ENCODE results near the gene IRX3.

The IRX3 gene

DNA sequence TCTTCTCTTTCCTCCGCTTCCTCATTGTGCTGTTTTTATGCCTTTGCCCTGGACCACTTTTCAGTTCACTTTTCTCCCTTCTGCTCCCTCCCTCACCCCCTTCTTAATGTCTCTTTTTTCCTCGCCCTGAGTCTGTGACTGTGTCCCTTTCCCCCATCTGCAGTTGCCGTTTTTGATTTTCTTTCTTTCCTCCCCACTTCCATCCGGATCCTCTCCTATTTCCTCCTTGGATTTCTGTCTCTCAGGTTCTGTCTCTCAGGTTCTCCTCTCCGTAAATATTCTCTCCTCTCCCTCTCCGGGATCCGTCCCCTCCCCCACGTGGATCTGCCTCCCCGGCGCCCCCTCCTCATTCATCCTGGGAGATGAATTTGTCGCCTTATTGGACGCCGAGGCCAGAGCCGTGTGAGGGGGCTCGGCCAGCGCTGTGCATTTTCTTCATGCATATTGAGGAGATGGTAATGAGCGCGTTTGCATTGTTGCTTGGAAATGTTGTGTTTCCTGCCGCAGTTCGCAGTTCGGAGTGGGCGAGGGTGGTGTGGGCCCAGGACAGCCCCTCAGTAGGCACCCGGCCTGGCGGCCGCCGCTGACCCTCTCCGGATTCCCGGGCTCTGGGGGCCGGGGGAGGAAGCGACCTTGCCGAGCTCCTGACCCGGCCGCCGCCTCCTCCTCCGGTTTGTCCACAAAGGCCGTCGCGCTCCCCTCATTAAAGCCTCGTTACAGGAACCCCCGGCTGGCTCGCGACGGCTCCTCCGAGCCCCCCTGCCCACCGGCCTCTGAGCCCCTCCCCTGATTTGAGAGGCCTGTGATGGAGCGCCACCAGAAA lies 4.5 kb upstream of the IRX3 start:
- FAIRE-seq: no peak

DNA sequence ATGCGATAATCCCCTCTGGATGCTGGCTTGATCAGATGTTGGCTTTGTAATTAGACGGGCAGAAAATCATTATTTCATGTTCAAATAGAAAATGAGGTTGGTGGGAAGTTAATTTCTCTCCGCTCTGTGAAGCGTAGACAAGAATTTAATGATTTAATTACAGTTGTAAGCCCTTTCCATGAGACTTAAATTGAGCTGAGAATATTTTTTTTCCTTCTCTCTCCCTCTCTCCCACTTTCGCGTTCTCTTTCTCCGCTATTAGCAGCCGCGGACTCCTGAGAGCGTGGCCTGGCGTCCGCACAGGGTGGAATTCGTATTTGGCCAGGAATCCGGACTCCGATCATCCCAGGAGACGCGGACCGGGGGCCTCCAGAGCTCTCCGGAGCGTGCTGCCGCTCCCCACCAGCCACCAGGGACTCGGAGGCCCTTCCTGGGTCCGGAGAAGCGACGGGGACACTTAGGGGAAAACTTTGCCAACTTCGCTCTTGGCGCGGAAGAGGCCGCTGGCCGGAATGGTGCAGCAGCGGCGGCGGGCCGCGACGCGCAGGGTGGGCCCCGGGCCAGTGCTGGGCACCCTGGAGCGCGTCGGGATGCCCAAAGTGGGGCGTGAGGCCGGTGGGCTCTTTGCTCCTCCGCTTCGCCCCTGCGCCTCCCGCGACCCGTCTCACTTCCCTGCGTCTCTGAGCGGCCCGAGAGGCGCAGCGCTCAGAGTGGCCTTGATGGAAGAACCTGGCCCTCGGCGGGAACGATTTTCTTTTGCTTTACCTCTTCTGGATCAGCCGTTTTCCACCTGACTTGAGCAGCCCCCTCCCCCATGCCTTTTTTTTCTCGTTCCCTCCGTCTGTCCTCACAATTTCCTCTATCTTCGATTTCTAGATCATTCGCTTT lies 3.6 kb upstream of the IRX3 start:
- FAIRE-seq: no peak

DNA sequence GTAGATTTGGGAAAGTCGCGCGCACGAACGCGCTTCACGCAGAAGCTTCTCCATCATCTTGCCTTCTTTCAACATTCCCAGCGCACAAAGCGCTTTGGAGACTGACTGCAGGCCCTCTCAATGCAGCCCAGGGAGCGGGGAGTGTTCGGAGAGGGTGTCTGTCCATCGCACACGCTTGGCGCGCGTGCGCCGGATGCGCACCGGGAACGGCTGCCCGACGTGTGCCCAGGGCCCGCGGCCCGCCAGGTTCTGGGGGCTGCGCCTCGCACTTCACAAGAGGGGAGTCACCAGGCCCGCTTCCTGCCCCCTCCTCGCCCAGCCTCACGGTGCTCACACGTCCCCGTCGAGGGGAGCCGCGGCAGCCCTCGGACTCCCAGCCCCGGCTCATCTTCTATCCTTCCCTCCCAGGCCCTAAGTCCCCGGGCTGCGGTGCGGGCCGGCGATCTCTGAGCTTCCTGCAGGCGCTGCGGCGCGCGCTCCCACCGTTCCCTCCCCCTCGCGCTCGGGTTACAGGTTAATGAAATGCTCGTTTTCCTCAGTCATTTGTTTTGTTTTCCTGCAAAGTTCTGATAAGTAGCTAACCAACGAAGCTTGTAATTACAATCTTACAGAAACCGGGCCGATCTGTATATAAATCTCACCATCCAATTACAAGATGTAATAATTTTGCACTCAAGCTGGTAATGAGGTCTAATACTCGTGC lies 2.8 kb upstream of the IRX3 start:
- FAIRE-seq: peak; percentile 5

DNA sequence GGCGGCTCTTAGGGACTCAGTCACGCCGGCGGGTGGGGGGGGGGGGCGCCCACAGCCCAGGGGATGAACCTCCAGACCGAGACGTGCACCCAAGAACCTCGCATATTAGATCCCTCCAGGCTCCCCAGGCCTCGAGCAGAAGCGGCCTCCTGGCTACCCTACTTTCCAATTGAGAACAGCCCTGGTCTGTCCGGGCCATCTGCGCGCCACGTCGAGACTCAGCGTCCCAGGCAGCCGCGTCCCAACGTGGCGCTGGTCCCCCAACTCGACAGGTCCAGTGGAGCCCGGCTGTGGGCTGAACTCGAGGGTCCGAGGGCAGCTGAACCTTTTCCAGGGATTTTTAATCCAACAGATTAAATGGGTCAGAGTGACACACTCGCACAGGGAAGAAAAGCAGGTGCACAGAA lies 2.3 kb upstream of the IRX3 start:
- FAIRE-seq: no peak

DNA sequence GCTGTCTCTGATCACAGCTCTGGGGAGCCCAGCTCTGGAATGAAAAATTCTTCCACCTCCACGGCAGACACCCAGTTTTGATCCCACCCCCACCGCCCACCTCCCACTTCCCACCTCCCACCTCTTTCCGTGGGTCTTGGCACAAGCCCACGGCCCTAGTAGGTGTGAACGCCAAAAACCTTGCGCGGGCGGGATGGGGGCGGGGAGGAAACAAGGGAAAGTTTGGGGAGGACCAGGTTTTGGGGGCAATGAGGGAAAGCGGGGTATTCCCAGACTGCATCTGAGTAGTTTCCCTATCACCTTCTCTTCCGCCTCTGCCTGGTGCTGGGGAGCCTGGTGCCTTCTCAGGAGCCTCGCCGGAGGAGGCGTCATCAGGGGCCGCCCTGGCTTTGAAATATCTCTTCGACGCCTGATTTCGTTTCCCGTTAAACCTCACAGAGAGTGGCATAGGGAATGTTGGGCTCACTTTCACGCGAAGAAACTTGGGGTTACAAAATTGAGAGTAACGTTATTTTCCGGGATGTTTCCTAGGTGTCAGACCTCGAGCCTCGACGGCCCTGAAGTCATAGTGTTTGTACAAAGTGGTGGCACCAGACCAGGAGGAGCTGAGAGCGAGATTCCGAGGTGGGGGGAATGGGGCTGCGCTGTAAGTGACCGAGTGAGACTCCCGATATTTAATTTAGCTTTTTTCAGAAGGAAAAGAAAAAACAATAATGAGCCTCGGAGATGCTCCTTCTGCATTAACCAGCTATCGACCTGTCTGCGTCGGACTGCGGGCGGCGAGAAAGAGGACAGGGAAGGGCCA lies 1.6 kb upstream of the IRX3 start:
- no peak for FAIRE-seq

DNA sequence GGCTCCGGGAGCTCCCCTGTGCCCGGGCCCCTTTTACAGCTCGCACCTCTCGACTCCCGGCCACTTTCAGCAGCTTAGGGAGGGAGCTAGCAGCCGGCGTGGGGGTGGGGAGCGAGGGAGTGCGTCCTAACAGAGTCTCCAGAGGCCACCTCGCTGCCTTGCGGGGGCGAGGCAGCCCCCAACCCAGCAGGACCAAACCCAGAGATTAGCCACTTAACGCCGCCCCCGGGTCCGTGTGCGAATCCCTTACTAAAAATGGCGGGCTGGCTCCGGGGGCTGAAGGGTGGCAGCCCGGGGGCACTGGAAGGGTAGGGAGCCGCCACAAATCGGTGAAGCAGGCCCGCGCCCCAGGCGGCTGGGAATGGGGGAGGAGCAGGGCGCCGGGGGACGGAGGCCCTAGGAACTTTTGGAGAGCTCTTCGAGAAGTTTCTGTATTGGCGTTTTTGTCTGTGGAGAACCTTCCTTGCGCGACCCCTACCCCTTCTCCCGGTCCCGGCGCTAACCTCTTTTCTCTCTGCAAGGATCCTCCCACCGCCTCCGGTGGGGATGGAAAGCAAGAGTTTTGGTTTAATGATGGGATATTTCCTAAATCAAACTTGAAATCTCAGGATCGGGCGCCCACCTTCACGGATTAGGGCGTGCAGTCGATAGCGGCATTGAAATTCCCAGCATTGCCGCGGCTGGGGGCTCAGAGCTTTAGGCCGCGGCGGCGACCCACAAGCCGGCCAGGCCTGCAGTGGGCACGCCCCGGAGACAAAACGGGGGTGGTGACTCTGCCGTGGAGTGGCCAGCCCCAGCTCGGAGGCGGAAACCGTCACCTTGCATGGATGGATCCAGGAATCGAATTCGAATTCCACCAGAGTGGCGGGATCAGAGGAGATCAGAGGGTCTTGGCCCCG lies 793 bp upstream of the IRX3 start:
- no peak for FAIRE-seq

DNA sequence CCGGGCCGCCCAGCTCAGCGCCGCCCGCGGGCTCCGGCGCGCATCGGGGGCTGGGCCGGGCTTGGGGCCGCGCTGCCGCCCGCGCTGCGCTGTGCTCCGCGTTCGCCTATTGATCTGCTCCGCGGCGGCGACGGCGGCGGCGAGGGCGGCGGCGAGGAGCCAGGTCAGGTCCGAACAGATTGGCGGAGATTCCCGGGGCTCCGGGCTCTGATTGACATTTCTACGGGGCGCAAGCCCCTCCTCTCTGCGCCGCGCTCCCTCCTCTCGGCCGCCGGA lies 559 bp downstream of the IRX3 start:
- no peak for FAIRE-seq

DNA sequence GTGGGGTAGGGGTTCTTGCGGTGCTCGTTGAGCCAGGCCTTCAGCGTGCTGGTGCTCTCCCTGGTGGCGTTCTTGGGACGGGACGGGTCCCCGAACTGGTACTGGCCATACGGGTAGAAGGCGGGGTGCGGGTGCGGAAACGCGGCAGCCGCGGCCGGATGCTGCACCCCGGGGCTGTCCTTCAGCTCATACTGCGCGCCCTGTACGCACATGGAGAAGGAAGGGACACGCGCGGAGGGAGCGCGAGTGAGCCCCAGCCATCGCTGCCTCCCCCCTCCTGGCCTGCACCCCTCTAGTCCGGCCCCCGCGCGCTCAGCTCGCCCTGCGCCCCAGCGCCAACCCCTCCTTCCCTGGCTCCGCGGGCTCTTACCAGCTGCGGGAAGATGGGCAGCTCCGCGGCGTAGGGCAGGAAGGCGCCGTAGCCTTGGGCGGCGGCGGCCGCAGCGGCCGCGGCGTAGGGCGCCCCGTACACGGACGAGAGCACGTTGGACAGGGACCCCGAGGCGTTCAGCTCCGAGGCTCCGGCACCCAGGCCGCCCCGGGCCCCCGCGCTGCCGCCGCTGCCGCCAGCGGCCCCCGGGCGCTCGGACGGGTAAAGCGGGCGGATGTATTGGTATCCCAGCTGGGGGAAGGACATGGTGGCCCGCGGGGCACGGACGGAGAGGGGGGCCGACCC lies 1.0 kb downstream of the IRX3 start:
- FAIRE-seq: no peak

DNA sequence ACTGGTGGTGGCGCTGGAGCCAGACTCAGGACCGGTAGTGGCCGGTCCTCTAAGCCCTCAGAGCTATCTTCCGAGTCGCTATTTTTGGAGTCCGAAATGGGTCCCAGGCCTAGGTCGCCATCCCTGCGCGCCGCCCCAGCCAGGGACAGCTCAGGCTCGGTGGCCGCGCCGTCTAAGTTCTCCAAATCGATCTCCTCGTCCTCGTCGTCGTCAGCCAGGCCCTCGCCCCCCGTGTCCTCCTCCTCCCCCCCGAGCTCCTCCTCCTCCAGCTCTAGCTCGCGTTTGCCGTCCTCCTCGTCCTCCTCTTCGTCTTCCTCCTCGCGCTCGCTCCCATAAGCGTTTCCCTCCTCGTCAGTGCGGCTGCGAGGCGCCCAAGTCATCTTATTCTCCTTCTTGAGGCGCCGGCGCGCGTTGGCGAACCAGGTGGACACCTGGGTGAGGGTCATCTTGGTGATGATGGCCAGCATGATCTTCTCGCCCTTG lies 1.6 kb downstream of the IRX3 start:
- FAIRE-seq: no peak

DNA sequence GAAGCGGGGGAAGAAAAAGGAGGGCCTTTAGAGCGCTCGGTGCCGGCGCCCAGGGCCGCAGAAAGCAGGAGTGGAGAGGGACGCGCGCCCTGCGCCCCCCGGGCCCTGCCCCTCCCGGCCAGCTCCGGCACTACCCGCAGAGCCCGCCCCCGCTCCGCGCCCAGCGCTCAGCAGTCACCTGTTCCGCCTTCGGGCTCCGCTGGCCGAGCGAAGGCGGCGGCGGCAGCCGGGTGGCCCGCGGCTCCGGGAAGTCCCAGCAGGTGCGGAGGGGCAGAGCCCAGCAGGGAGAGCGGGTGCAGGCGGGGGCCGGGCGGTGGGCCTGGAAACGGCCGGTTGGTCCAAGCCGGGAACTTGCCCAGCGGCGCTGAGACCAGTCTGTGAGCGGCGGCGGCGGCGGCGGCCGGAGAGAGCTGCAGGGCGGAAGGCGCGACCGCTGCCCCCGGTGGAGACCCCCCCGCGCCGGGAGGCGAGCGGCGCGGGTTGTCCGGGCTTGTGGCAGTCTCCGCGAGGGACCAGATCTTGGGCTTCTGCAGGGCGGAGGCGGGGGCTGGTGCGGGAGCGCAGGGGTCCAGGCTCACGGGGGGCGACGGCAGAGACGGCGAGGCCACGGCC lies 2.2 kb downstream of the IRX3 start:
- FAIRE-seq: no peak

DNA sequence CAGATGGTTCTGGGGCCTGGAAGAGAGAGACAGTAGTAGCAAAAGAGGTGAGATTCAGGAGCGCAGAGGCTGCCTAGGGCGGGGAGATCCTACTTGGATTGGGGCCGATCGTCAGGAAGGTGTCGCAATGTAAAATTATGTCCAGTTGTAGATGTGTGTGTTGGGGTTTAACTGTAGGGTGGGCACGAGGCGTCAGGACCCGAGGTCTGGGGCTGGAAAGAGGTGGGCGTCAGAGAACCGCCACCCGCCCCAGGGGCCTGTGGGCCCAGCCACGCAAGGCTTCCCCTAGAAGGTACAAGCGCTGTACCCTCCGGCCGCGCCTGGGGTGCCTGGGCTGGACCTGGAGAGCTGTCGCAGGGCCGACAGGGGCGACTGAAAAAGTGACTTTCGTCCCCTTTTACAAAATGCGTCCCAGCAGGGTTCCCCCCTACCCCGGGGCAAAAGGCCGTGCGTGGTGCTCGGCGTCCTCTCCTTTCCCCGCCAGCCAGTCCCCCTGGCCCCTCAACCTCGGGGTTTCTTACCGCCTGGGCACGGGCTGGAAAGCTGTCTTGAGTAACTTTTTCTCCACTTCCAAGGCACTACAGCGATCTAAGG lies 2.8 kb downstream of the IRX3 start:
- FAIRE-seq: no peak

DNA sequence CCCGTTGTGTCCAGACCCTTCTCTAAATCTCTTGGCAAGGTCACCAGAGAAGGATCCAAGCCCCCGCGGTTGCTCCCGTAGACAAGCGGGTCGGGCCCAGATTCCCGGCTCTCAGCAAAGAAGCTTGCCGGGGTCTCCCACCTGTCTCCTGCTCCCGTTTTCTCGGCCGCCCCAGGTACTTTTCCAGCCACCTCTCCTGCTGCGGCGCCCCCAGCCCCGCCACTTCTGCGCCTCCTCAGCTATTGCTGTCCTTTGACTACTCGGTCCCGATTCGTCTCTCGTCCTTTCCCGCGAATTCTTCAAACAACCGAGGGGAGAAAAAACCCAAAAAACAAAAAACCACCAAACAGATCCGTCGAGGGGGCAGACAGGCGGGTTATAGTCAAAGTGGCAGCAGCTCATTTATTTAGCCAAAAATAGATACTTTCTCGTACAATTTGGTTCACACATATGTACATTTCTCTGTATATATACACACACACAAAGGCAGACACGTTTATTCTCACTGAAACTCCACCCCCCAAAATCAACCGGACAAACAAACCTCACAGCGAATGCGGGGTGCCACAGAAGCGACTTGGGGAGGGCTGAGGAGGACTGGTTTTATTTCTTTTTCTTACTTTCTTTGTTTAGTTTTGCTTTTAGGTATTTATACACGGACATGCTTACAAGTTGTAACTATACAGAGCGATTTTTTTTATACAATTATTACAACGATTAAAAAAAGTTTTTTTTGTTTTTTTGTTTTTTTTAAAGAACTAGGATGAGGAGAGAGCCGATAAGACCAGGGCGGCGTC lies 3.5 kb downstream of the IRX3 start:
- FAIRE-seq: no peak

DNA sequence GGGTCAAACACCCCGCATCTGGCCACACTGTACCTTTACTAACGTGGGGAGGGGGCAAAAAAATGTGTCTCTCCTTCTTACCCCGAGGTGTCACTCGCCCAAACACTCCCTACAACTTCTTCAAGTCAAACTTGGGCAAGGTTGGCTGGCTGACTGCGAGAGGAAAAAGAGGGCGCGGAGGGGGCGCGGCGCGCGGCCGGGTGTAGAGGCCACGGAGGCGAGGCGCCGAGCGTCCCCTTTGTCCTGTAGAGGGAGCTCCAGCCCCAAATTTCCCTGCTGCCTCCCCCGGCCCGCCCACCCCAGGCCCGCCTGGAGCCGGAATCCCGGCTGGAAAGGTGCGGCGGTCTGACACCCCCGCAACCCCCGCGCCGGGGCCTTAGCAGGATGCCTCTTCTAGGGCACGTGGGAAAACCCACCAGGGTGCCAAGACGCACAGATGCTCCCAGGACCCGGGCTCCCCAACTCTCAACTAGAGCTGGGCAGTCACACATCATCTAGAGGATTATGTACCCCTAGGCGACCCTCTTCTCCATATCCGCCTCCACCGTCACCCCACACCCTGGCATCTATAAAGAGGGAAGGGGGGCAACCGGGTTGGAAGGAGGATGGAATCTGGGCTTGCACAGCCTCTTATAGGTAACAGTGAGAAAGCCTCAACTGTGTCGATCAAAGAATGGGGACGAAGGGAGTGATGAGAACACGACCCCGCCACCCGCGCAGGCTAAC lies 4.2 kb downstream of the IRX3 start:
- no peak for FAIRE-seq

DNA sequence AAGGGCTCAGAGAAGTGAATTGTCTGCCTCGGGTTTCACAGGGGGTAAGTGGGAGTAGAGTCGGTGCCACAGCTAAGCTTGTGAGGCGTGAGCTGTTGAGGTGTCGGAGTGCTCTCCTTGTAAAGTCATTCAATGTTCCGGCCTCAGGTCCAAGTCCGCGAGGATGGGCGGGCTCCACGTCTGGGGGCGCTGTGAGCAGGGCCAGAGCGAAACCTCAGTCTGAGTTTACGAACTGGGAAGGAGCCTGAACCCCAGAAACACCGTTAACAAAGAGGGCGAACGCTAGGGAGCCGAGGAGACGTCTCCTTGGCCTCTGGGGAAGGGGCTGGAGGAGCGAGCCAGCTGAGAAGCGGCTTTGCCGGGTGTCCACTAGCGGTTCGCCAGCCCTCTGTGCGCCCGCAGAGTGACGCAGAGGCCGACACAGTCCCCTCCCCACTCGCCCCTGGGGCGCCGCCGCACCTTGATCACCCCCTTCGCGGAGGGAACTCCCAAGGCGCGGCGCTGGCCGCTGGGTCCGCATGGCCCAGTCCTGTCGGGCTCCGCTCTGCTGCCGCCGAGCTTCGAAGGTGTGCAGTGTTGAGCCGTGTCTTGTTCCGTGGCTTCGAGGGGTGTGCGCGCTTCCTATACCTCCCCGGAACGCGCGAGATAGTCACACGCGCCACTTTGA lies 4.9 kb downstream of the IRX3 start:
- FAIRE-seq: no peak

DNA sequence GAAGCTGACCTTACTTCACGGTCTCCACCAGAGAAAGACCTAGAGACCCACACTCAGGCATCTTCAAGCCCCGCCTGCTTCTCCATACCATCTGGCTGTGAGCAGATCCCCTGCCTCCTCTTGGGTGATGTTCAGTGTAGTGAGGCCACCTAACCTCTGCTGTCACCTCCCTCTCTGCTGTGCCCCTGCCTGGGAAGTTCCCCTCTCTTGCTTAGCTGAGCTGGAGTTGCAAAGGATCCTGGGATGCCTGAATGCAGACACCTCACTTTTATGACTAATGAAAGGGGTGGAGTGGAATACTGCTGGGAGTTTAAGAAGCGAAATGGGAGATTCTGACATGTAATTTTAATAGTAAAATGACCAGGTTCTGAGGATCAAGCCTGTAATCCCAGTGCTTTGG lies 5.8 kb downstream of the IRX3 start:
- FAIRE-seq: no peak

DNA sequence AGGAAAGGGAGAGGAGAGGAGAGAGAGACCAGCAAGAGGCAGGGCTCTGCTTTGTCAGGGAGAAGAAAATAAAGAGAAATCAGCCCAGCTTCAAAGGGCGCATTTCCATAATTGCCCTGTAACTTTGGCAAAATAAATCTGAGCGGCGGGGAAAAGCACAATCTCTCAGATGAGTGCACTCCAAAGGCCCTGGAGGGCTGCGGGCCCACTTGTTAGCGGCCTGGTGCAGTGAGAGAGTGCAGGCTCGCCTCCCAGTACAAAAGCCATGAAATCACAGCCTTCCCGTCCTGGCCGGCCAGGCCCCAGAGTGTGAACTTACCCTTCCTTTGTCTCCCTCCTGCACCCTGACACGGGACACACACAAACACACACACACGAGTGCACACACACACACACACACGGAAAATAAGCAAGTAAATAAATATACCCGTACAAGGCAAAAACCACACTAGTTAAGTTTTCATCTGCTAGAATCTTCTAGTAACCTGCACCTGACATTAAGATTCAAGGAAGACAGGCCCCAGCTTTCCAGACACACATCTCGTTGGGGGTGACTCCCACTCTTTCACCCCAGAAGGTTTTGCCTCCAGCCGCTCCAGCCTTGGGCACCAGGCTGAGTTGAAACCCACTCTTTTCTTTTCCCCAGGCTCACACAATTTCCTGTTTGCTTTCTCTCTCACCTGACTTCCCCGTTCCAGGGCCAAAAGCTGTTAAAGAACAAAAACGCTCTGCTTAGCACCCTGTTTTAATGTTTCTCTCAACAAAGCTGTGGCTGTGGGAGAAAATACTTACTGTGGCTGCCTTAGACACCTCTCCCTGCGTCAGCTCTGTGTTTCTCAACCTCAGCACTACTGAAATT lies 8.5 kb downstream of the IRX3 start:
- FAIRE-seq: no peak

DNA sequence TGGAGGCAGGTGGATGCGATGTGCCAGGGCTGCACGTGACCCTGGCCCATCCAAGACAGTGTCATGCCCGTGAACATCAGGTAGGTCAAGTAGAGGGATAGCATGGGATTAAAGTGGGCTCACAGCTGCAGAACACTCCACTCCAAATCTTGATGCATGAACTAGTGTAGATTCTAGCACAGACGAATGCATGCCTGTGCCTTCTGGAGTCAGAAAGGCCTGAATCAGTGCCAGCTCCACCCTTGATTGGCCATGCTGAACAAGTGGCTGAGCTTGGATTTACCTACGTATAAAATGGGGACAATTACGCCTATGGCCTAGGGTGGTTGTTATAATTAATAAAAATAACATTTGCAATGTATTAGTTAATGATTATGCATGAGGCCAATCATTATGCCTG lies 10.6 kb downstream of the IRX3 start:
- FAIRE-seq: no peak

Measured in islet of Langerhans (tissue), 1 donor.